Activated CD4-positive, CD25-positive, alpha-beta regulatory T cell treated with anti-CD3 and anti-CD28 coated beads, Interleukin-2, amount 50 U/mL, for 72 hours (primary cell): ENCODE measurements around the gene AUP1.

Experiments
- DNase-seq: peaks from one replicate; pipeline ENCODE4 v3.0.0; 2021

The AUP1 gene

DNA sequence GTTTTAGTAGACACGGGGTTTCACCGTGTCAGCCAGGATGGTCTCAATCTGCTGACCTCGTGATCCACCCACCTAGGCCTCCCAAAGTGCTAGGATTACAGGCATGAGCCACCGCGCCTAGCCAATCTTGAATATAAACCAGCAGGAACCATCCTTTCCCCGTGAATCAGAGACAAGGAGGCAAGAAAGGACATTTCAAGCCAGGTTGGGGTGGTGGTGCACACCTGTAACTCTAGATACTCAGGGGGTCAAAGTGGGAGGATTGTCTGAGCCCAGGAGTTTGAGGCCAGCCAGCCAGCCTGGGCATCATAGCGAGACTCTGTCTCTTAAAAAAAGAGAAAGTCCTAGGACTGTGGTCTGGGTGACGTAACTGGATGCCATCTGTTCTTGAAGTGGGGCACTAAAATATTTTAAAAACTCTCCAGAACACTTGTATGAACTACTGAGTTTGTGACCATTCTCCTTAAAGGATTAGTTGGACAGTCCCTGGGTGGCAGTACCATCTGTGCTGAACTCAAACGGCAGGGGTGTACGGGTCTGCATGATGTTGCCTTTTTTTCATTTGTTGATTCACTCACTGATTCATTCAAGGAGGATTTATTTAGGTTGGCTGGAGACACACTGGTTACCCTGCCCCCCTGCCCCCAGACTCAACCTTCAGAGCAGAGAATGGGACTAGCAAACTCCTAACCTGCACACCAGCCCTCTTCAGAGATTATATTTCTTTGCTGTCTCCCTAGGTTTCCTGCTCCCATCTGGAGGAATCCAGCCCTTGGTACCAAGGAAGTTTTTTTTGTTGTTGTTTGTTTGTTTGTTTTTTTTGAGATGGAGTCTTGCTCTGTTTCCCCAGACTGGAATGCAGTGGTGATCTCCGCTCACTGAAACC lies 18.2 kb downstream of the AUP1 start:
- no peak for DNase-seq

DNA sequence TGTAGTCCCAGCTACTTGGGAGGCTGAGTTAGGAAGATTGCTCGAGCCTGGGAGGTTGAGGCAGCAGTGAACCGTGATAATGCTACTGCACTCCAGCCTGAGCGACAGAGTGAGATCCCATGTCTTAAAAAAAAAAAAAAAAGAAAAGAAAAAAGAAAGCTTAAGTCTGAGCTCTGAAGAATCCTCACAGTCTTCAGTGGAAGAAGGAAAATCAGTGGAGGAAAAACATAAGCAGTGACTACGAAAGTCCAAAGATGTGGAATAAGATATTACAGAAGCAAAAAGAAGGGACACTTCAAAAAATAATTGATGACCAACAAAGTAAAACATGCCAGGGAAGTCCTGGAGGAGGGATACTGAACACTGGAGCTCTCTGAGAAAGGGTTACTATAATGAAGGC lies 19.2 kb downstream of the AUP1 start:
- DNase-seq, result no peak

DNA sequence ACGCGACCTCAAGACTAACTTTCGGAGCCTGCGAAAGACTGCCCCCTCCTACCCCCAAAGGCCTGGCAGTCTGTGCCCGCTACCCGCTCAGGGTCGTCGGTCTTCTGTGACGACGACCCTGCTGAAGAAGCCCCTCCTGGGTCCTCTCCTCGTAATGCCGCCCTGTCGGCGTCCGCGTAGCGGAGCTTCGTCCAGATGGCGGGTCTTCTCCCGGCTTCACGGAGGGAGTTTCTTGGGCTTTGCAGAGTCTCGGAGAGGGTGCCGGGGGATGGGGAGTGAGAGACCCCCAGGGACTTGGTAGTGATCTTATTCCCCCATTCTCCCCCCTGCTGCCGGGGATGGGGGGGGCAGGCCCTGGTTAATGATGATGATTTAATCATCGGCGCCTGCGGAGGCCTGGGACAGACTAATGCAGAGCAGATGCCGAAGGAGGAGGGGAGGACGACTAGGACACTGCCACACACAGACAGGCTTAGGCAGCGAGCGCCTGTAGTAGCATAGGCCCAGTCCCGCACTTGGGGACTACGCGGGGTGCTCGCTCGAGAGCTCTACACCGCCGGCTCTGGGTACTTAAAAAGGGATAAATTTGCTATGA lies 21.5 kb downstream of the AUP1 start:
- DNase-seq, result no peak

DNA sequence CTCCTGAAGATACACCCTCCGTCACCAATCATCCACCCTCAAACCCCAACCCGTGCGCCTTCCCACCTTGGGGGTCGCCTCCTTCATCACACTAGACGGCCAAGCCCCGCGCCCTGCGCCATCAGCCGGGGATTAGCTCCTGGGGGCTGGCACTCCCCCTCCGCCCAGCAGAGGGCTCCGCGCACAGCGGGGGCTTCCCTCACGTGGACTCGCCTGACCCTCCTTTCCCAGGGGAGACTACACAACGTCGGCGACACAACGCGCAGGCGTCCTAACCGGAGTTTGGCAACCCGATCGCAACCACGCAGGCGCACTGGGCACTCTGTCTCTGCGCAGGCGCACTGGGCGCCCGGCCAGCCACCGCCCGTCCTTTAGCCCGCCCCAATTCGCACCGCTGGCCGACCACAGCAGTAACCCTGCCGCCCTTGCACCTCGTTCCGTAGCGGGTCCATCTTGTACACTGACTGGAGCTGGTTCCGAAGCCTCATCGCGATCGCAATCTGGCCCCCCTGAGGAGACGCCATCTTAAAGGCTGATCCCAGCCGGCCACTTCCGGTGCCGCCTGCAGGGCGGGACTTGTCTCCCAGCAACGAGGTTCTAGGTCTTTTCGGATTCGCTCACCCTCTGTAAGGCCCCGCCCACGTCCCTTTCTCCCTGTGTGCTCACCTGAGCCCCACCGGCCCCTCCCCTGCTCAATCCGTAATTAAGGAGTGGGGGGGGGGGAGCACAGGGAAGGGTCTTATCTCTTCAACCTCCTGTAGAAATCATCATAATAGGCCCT lies 22.2 kb downstream of the AUP1 start, which contains the start of gene PCGF1:
Gene PCGF1 (minus strand): TSS at position 551 of the 781 bp plus-strand sequence. CDS start 27 bp downstream, at position 524.
- DNase-seq, result peak; percentile 99

DNA sequence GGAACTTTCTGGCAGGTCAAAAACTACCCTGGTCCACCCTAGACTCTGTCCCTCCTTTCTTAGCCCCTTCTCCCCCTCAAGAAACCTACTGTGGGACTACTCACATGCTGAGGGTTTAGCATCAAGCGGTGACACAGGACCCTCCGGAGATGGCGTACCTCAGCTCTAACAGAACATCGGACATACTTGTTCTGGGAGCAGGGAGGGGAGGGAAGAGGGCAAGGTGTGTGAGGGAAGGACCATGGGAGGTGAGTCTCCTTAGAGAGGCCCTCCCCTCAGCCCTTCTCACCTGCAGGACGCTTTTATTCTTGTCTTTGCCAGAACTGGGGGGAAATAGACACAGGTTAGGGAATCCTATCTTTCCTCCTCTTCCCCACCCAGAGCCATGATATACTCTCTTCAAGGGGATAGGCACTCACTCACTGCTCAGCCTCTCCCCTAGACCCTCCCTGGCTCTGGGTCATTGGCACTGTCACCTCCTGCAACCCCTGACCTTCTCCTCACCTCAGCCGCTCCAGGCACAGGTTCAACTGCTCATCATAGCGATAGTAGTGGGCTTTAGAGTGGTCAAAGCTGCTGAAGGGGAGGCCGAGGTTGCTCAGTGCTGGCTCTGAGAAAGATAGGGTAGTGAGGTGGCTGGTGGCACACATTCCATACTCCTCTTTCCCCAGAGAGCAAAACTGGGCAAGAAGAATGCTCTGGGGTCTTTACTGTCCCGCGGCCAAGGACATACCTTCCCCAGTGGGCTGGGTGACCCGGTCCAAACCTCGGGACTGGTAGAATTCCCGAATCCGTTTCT lies 23.9 kb downstream of the AUP1 start:
- no peak for DNase-seq

DNA sequence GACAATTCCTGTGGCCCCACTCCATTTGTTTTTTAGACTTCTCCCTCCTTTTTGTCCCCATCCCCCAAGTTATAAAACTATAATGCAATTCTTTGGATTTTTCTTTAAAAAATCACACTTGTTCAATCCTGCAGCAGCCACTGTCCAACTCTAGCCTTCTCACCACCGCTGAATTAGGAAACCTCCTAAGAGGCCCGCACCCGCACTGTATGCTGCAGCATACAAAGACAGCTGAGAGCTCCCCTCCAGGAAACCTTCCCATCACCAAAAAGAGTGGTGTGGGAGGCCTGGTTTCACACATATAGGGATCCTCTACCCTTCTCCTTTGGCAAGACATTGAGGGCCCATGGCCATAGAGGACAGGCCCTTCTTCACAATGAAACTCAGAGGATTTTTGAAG lies 24.9 kb downstream of the AUP1 start:
- DNase-seq, result no peak

DNA sequence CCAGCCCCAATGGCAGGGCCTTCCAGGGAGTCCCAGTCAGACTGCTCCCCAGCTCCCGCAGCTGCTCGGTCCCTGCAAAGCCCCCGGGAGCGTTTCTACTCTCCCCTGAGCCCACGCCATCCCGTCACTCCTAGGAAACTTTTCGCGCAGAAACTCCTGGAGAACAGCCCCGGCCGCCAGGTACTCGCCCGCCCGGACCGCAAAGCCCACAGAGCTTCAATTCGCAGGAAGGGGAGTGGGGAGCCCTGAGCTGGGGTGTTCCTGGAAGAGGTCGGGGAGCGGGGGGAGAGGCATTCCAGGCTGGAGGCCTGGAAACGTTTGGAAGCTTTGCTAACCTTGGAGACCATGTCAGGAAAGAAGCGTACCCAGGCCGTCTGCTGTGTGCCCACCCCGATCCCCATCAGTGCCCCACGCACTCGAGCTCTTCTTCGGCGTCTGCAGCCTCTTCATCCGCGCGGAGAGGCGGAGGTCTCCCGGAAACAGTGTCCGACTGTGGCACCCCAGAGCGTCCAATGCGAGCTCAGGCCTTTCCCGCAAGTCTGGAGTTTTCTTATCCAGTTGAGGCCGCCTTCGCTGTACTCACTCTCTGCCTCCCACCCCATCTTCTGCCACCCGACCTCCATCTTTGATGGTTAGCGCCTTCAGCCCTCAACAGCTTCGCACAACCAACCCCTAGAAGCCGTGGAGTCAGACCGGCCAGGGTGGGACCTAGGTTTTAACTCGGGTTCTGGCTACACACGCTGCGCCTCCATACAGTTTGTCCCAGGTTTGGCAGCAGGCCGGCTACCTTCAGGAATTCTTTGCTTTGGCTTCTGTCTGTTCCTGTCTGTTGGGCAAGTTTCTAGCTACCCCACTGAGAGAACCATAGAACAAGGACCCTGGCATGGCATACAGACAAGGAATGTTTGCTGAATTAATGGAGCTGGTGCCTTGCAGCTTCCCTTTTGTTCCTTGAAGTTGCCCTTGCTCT lies 25.7 kb downstream of the AUP1 start:
- no peak for DNase-seq

DNA sequence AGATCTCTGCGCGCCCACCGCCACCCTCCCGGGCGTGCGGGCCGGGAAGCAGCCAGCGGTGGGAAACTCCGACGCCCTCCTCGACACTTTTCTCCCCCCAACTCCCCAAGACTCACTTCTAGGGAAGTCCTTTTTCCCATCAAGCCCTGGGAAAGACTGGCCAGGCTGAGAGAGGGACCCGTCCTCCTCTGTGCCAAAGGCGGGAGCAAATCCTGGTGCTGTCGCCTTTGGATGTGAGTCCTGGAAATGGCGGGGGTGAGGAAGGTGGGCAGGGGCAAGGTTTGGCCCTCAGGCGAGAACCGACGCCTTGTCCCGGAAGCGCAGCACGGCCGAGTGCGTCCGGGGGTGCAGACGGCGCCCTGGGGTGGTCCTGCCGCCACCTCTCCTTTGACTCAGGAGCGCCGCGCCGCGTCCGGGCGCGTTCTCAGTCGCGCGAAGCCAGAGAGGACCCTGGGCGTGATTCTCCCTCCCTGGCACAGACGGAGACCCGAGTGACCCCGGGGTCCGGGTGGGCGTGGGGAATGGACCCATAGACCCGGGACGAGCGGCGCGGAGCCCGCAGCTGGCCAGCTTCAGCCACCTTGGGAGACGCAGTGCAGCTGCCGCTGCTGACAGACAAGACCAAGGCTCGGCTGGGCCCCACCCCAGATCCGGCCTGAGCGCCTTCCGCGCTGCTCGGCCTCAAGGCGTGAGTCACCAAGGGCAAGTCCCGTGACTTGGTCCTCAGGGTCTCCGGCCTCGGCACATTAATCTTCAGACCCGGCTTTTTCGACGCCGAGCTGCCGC lies 26.6 kb downstream of the AUP1 start:
- DNase-seq, result peak; percentile 62

DNA sequence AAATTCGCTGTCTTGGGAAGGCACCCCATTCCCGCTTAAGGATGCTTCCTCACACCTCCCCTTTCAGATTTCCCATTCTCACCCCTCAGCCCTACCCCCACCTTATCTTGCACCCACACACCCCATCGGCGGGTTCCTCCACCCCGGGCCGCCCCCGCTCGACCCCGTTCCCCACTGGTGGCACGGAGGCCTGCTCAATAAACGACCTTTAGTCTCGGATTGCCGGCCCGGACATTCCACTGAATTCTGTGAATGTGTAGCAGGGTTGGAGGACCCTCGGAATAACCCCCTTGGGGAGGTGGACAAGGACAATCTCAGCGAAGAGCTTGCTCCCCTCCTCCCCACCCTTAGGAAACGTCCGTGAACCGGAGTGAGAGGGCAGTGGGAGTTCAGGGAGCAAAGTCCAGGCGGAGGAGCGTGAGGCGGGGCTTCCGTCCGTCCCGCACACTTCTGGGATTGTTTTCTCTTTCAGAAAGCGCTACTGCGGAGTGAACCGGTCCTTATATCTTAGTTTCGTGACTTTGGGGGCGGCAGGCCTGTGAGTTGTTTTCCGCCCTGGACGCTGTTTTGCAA lies 27.3 kb downstream of the AUP1 start:
- no peak for DNase-seq

DNA sequence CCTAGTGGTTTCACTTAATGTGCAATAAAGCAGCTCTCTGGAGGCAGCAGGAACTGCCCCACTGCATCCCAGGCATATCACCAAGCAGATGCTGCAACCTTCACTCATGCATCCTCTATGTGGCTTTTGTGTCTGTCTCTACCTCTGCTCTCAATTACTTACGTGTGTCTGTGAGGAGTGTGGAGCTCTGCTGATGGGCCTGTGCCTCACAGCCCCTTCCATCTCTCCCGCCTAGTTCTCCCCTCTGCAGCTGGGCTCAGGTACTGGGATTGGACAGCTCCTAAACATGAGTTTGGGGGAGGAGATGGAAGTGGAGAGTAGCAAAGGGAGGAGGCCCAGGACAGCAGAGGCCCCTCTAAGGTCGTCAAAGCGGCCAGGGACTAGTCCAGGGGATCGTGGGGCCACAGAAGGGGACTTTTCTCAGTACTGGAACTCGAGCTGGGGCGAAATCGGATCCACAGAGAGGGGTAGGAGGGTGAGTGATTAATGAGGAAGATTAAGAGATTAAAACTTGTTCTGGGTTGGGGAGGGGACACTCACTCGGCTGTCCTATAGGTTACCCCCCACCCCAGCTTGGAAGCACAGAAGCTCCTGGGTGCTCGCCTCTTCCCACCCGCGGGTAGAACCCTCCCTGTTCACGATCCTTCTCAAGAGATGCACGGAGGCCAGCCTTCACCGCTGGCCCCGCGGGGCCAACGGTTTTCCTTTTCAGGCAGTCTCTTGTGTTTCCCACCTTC lies 28.0 kb downstream of the AUP1 start:
- DNase-seq, result no peak

DNA sequence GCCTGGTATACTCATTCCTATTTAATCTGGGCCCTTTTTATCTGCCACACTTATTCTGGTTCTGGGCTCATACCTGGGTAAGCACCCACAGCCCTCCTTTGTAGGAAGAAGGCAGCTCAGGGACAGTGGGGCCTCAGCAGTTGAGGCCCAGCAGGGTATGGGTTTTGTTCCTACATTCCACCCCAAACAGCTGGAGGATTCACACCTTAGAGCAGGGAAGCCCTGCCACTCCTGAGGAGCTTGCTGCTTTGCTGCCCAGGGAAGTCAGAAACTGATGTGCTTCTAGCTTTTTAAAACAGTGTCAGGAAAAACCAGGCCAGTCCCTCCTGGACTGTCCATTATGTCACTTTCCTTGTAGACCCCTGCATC lies 28.9 kb downstream of the AUP1 start:
- DNase-seq, result no peak

DNA sequence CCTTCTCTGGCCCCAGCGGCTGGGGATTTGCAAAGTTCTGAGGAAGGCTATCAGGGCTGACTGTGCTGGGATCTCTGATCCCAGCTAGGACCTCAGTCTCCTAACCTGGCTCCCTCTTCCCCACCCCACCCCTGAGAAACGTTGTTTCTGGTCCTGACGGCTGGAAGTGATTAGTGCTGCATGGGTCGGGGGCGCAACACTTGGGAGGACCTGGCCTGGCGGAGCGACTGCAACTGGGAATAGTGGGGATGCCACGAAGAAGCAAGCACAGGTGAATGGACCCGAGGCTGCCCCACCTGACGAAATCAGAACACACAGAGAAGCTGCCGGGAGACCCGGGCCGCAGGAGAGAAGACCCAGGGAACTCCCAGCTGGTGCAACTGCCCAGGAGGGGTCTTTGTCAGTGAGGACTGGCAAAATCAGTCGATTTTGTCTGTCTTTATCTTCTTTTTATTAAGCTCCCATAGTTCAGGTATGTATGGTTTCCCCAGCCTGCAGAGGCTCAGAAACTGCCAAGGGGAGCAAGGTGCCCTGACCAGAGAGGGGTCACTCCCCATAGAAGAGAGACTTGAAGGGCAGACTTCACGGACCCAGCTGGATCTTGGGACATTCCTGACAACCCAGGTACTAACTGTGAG lies 29.4 kb downstream of the AUP1 start:
- no peak for DNase-seq

DNA sequence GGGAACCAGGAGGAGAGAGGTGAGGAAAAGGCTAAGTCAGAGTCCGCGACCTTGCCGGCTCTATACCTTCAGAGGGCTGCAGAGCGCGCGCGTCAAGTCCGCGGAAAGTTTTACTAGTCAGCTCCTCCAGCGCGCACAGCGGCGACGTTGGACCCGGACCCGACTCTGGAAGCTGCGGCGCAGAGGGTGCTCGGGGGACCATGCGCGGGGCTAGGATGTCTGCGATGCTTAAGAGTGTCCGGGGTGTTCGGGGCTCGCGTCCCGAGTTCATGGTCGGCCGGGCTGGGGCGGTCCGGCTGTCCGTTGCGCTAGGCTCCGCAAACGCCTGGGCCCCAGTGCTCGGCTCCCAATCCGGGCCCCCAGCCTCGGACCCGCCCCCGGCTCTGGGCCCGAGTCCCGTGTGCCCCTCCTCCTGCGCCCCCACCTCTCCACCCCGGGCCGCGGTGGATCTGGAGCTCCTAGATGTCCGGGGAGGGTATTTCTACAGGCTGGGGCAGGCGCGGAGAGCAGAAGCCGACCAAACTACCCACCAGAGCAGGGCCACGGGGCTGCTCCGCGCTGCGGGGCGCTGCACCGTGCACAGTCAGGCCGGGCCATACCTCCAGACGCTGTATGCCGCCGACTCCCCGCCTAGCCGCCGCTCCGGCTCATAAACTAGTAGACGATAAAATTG lies 30.1 kb downstream of the AUP1 start, which contains the start of gene LBX2:
Gene LBX2 (minus strand): TSS at position 337 of the 673 bp plus-strand sequence. CDS start 66 bp downstream, at position 271.
- DNase-seq, result no peak

DNA sequence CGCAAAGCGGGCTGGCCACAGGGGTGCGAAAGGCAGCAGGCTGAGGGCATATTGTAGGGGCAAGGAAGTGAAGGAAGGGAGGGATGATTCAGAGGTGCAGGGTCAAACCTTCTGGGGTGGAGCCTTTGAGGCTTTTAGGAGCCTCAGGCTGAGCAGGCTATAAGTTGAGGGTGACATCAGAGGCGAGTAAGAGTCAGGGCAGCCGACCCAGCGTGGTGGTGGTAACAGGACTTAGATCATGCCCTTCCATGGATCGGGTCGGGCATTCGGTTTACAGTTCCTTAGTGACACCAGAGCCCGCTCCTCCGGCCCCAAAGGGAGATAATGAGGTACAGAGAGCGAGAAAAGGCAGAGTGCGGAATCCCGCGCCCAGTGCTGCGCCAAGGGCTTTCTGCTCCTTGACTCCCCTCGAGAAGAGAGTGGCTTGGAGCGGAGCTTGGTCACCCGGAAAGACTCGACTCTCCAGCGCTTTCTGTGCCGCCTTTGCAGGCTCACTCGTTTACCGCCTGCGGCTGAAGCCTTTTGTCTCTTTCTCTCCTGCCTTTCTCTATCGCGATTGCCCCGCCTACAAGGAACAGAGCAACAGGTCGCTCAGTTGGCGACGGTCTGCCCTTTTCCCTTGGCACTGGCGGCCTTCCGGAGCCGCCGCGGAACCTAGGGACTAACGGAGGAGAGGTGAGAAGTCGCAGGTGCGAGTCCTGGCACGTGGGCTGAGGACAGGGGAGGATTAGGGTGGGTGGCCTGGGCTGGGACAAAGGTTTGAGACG lies 30.8 kb downstream of the AUP1 start:
- DNase-seq, result no peak

DNA sequence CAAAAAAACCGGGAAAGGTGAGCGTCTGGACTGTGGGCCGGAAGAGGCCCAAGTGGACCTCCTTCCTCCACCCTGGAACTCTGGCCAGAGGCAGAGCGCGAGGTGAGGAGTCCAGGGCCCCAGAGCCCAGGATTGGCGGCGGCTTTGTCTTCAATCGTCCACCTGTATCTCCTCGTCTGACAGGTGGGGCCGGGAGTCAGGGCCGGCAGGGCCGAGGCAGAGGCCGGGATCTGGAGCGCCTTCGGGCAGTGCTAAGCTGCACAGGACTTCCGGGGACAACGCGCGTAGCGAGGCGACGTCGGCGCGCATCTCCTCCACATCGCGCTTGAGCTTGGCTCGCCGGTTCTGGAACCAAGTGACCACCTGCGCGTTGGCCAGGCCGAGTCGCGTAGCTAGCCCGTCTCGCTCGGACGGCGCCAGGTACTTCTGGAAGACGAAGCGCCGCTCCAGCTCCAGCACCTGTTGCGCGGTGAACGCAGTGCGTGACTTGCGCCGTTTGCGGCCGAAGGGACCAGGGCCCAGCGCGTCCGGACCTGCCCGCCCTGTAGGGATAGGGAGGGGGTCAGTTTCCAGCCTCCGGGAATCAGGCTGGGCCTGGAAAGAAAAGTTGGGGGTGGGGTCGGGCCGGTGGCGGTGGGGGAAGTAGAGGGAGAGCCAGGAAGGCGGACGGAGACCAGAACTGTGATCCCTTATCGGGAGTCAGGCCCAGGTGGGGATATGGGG lies 31.6 kb downstream of the AUP1 start:
- DNase-seq, result peak; percentile 56

DNA sequence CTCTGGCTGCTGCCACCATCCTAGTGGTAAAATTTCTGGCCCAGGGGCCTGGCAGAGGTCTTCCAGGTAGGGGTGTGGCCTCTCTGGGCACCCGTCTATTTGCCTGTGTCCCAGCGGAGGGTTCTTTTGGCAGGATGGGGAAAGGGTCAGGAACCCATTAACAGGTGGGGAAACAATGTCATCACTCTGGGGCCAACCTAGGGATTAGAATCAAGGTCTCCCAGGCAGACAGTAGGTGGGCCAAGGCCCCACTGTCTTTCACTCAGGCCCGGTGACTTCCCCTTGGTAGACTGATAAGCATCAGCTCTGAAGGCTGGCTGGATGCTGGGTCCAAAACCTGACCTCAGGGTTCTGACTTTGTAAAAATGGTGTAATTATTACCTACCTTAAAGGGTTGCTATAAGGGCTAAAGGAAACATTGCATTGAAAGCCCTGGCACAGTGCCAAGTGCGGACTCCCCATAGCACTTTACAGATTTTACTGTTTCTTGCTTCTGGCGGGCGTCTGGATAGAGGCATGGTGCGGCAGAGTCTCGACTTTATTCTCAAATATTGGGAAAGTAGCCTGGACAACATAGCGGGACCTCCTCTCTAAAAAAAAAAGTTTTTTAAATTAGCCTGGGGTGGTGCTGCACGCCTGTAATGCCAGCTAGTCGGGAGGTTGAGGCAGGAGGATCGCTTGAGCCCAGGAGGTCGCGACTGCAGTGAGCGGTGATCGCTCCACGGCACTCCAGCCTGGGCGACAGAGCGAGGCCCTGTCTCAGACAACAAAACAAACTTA lies 32.3 kb downstream of the AUP1 start:
- no peak for DNase-seq
